Cardiac muscle cell (in vitro differentiated cells and primary cell): Measurements from ENCODE around the gene SETBP1. TPM values are rescaled to one million over a fixed set of nuclear protein-coding genes. Genes with fewer than 3 reads are reported as not detected.
"Not testable (repeated sequence)": the region's sequence is repeated elsewhere in the genome, so short reads cannot be mapped to it uniquely, and the experiment has no call there.

ENCODE experiments used
- DNase-seq, 2 donors: peaks; one replicate each; pipeline versions ENCODE4 v3.0.0 to v3.0.0-alpha.2; 2010 to 2017; ENCODE audit warnings: low read depth in 1 of 2, low spot score in 1 of 2
- H3K27ac ChIP-seq: fragments of 200-600 bp; sonication (generic); 2 replicates; pipeline ENCODE4 v1.5.1; 2016
- H3K27me3 ChIP-seq: fragments of 200-600 bp; sonication (generic); 2 replicates; pipeline ENCODE4 v1.6.0; 2016; ENCODE audit warnings: control low read depth
- H3K36me3 ChIP-seq: fragments of 200-600 bp; sonication (generic); 2 replicates; pipeline ENCODE4 v1.5.1; 2016; ENCODE audit warnings: control low read depth
- H3K4me1 ChIP-seq: fragments of 200-600 bp; sonication (generic); 2 replicates; pipeline ENCODE4 v1.8.1; 2017; ENCODE audit warnings: low read depth, mild to moderate bottlenecking, mixed run types
- H3K4me3 ChIP-seq: fragments of 200-600 bp; sonication (generic); 2 replicates; pipeline ENCODE4 v1.5.1; 2016; ENCODE audit warnings: mild to moderate bottlenecking
- H3K9me3 ChIP-seq: fragments of 200-600 bp; sonication (generic); 2 replicates; pipeline ENCODE4 v1.5.1; 2017; ENCODE audit warnings: low read depth, mild to moderate bottlenecking, control low read depth
- CTCF ChIP-seq: IDR thresholded peaks from 2 replicates; pipeline ENCODE4 v1.5.1; 2012; ENCODE audit warnings: low read depth, mild to moderate bottlenecking, low read length
- polyA plus RNA-seq: library from polyadenylated mRNA; unstranded; fragments of >200 nt; fragmentation: Nextera tagmentation; extraction: Ambion mirVana; gene quantifications from 2 replicates; pipeline ENCODE4 v1.2.1, GENCODE V29; 2016
- total RNA-seq: library from RNA; depleted of rRNA; stranded (reverse); fragments of >200 nt; gene quantifications from 2 replicates; pipeline ENCODE4 v1.2.3, GENCODE V29; 2016

The SETBP1 gene
- total and polyA plus RNA-seq, 2 experiments from 2014 or later, result 6.3 to 30.6 TPM

DNA sequence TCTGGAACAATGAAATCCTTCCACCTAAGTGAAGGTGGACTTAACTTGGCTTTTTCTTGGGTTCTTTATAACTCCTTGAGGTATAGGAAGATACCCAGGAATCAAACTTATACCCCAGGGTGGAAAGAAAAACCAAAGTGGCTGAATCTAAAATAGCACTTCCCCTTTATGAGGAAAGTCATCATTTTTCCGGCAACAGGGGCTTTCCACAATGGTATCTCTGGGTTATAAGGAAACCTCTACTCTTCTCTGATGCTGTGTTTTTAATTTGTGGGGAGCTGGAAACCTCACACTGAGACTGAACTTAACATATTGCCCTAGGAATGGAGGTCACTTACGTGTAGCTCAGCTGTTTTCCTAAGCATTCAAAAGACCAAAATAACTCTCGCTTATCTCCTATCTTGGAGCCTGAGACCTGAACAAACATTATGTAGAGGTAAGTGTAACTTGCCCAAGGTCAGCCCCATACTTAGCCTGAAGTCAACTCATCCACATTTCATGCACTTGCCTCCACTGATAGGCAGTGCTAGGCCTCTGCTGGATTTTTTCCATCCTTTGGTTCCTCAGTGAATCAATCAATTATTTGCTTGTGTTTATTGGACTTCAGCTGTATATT is 117.9 kb downstream of the SETBP1 start:
- no peaks in the 10 kb centered on the region for H3K36me3 ChIP-seq
- no peaks in the 10 kb centered on the region for H3K9me3 ChIP-seq
- H3K27ac ChIP-seq, result peak overlapping the region; percentile 87
- no peaks in the 10 kb centered on the region for H3K27me3 ChIP-seq
- H3K4me1 ChIP-seq, result peaks cover 63% of the 10 kb centered on the region
- no peak overlapping the region for H3K4me3 ChIP-seq
- TF ChIP-seq CTCF, result no peak
- peak in 1 of 2 donors; percentile 79 for DNase-seq

DNA sequence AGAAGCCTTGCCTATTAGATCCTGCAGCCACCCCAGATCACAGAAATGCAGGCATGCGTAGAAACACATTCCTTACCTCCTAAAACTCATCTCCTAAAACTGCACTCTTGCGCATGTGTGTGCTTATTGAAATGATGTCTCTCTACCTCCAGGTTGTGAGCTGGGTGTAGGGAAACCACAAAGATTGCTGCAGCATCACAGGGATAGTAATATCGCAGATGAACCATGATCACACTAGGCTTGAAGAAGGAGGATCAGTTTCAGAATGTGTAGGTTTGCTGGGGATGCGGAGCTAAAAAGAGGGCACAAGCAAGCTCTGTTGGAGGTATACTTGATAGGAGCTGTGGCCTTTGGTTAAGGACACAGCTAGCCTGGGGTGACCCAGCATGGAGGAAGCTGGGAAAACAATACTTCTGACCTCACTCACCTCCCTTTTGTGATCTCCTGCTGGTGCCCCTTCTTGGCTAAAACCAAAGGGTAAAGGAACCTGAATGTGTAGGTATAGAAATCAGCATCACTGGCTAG is 118.8 kb downstream of the SETBP1 start:
- Histone ChIP-seq H3K27ac (peak overlapping the region; percentile 87), H3K36me3 (no peaks in the 10 kb centered on the region), H3K27me3 (no peaks in the 10 kb centered on the region), H3K4me1 (peaks cover 63% of the 10 kb centered on the region), H3K4me3 (no peak overlapping the region), H3K9me3 (no peaks in the 10 kb centered on the region)
- TF ChIP-seq CTCF, result no peak
- no peak for DNase-seq

GRCh38 chr18:44799907-44800421 is 119.3 kb downstream of the SETBP1 start:
- no peaks in the 10 kb centered on the region for H3K9me3 ChIP-seq
- H3K4me1 ChIP-seq, result peaks cover 65% of the 10 kb centered on the region
- H3K27me3 ChIP-seq, result no peaks in the 10 kb centered on the region
- H3K36me3 ChIP-seq, result no peaks in the 10 kb centered on the region
- DNase-seq, result no peak
- TF ChIP-seq CTCF, result no peak
- H3K4me3 ChIP-seq, result no peak overlapping the region
- peak overlapping the region; percentile 87 for H3K27ac ChIP-seq

DNA sequence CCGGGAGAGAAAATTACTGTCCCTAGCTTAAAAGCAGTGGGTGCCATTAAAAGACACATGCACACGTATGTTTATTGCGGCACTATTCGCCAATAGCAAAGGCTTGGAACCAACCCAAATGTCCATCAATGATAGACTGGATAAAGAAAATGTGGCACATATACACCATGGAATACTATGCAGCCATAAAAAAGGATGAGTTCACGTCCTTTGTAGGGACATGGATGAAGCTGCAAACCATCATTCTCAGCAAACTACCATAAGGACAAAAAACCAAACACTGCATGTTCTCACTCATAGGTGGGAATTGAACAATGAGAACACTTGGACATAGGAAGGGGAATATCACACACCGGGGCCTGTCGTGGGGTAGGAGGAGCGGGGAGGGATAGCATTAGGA is 120.1 kb downstream of the SETBP1 start:
- peaks cover 73% of the 10 kb centered on the region for H3K4me1 ChIP-seq
- H3K27me3 ChIP-seq, H3K9me3 ChIP-seq, H3K36me3 ChIP-seq, DNase-seq, H3K27ac ChIP-seq, H3K4me3 ChIP-seq: not testable (repeated sequence)

- Histone ChIP-seq H3K27ac (peak overlapping the region; percentile 99), H3K4me3 (no peak overlapping the region), H3K4me1 (peaks cover 75% of the 10 kb centered on the region), H3K36me3 (no peaks in the 10 kb centered on the region), H3K27me3 (no peaks in the 10 kb centered on the region), H3K9me3 (no peaks in the 10 kb centered on the region)
- no peak for DNase-seq
- TF ChIP-seq CTCF, result no peak
These were observed 121.1 kb downstream of the SETBP1 start for GRCh38 chr18:44801781-44802180.

- no peaks in the 10 kb centered on the region for H3K27me3 ChIP-seq
- H3K9me3 ChIP-seq, result no peaks in the 10 kb centered on the region
- peak overlapping the region; percentile 99 for H3K27ac ChIP-seq
- peak in 1 of 2 donors; percentile 17 for DNase-seq
- H3K4me3 ChIP-seq, result no peak overlapping the region
- H3K36me3 ChIP-seq, result no peaks in the 10 kb centered on the region
- peaks cover 67% of the 10 kb centered on the region for H3K4me1 ChIP-seq
- TF ChIP-seq CTCF, result no peak
These were observed 121.8 kb downstream of the SETBP1 start for GRCh38 chr18:44802508-44802907.
